HPDE6-E6E7 (cell line): ENCODE measurements around the gene GGT1.
"Not testable (repeated sequence)": the region's sequence is repeated elsewhere in the genome, so short reads cannot be mapped to it uniquely, and the experiment has no call there.

Source experiments
- DNase-seq: peaks from one replicate; pipeline ENCODE4 v3.0.0; 2011; ENCODE audit warnings: missing footprints; ENCODE audit errors: extremely low spot score

The GGT1 gene

GRCh38 chr22:24642307-24642706, 39.3 kb downstream of the GGT1 start:
- not testable (repeated sequence) for DNase-seq

- not testable (repeated sequence) for DNase-seq
These were observed 41.4 kb downstream of the GGT1 start for GRCh38 chr22:24644409-24644808.

- not testable (repeated sequence) for DNase-seq
These were observed 42.7 kb downstream of the GGT1 start for GRCh38 chr22:24645408-24646399.

GRCh38 chr22:24646756-24647155, 43.8 kb downstream of the GGT1 start:
- DNase-seq, result not testable (repeated sequence)

GRCh38 chr22:24649371-24649770, 46.4 kb downstream of the GGT1 start:
- not testable (repeated sequence) for DNase-seq

GRCh38 chr22:24650884-24651283, 47.9 kb downstream of the GGT1 start:
- DNase-seq, result not testable (repeated sequence)

- not testable (repeated sequence) for DNase-seq
These were observed 62.4 kb downstream of the GGT1 start for GRCh38 chr22:24665395-24665794.

- DNase-seq, result not testable (repeated sequence)
These were observed 64.9 kb downstream of the GGT1 start for GRCh38 chr22:24667904-24668303.

GRCh38 chr22:24672532-24672931, 69.5 kb downstream of the GGT1 start:
- not testable (repeated sequence) for DNase-seq
